Non-pigmented ciliary epithelial cell (primary cell): Measurements from ENCODE around the gene TAF3.

Source experiments
- DNase-seq: peaks from one replicate; pipeline ENCODE4 v3.0.0-alpha.2; 2010; ENCODE audit warnings: low read depth

The TAF3 gene

GRCh38 chr10:8034466-8035005 lies 216.2 kb downstream of the TAF3 start:
- no peak for DNase-seq

- no peak for DNase-seq
Observed at GRCh38 chr10:8035006-8035640, 216.8 kb downstream of the TAF3 start.

- no peak for DNase-seq
Observed at GRCh38 chr10:8035641-8036470, 217.6 kb downstream of the TAF3 start.

GRCh38 chr10:8036506-8037198 lies 218.3 kb downstream of the TAF3 start:
- no peak for DNase-seq

GRCh38 chr10:8037199-8037801 lies 219.0 kb downstream of the TAF3 start:
- DNase-seq, result no peak

- DNase-seq, result no peak
Observed at GRCh38 chr10:8037941-8038894, 219.9 kb downstream of the TAF3 start.

- DNase-seq, result no peak
Observed at GRCh38 chr10:8039321-8039881, 221.1 kb downstream of the TAF3 start.

GRCh38 chr10:8040651-8041050 lies 222.3 kb downstream of the TAF3 start:
- no peak for DNase-seq

GRCh38 chr10:8041284-8041991 lies 223.1 kb downstream of the TAF3 start:
- DNase-seq, result no peak

- no peak for DNase-seq
Observed at GRCh38 chr10:8041992-8042720, 223.9 kb downstream of the TAF3 start.

- no peak for DNase-seq
Observed at GRCh38 chr10:8042721-8043568, 224.6 kb downstream of the TAF3 start.

GRCh38 chr10:8043569-8044306 lies 225.4 kb downstream of the TAF3 start:
- no peak for DNase-seq

GRCh38 chr10:8044331-8044907 lies 226.1 kb downstream of the TAF3 start:
- no peak for DNase-seq

GRCh38 chr10:8044908-8045725 lies 226.8 kb downstream of the TAF3 start:
- no peak for DNase-seq

GRCh38 chr10:8045726-8046494 lies 227.6 kb downstream of the TAF3 start:
- no peak for DNase-seq
